GM23338 (cell line): ENCODE measurements around the gene PLOD2. TPM values are rescaled to one million over a fixed set of nuclear protein-coding genes. Genes with fewer than 3 reads are reported as not detected.

Experiments used
- ATAC-seq: fragments of 200-7000 bp; cut with Tn5 transposase; 3 replicates; pipeline ENCODE4 v1.9.1; 2020
- DNase-seq: peaks from one replicate; pipeline ENCODE4 v3.0.0-alpha.2; 2015; ENCODE audit warnings: low spot score
- H2AFZ ChIP-seq: fragments of 200-600 bp; sonication (generic); 2 replicates; pipeline ENCODE4 v1.8.0; 2016; ENCODE audit warnings: antibody characterized with exemption, mild to moderate bottlenecking, moderate library complexity
- H3F3A ChIP-seq: fragments of 200-600 bp; sonication (generic); replicated peaks from 2 replicates; pipeline ENCODE4 v1.8.0; 2017; ENCODE audit warnings: antibody characterized with exemption, mixed run types, low read depth
- H3K27ac ChIP-seq: fragments of 200-600 bp; sonication (generic); 2 replicates; pipeline ENCODE4 v1.6.1; 2016; ENCODE audit warnings: low read depth
- H3K27me3 ChIP-seq: fragments of 200-600 bp; sonication (generic); 2 replicates; pipeline ENCODE4 v1.8.0; 2016; ENCODE audit warnings: mild to moderate bottlenecking, mixed run types, moderate library complexity; ENCODE audit not compliant: insufficient read depth
- H3K36me3 ChIP-seq: fragments of 200-600 bp; sonication (generic); 2 replicates; pipeline ENCODE4 v1.8.0; 2016; ENCODE audit warnings: mild to moderate bottlenecking; ENCODE audit not compliant: insufficient read depth
- H3K4me1 ChIP-seq: fragments of 200-600 bp; sonication (generic); 2 replicates; pipeline ENCODE4 v1.8.0; 2016; ENCODE audit warnings: mild to moderate bottlenecking, moderate library complexity; ENCODE audit not compliant: insufficient read depth
- H3K4me2 ChIP-seq: fragments of 200-600 bp; sonication (generic); 2 replicates; pipeline ENCODE4 v1.7.1; 2017; ENCODE audit warnings: mixed run types
- H3K4me3 ChIP-seq: fragments of 200-600 bp; sonication (generic); 2 replicates; pipeline ENCODE4 v1.6.1; 2016; ENCODE audit warnings: mixed run types
- H3K79me2 ChIP-seq: fragments of 200-600 bp; sonication (generic); replicated peaks from 2 replicates; pipeline ENCODE4 v1.8.0; 2017; ENCODE audit warnings: mild to moderate bottlenecking; ENCODE audit not compliant: insufficient read depth
- H3K9me2 ChIP-seq: fragments of 200-600 bp; sonication (generic); 2 replicates; pipeline ENCODE4 v1.8.0; 2017; ENCODE audit not compliant: insufficient read depth
- H4K20me1 ChIP-seq: fragments of 200-600 bp; sonication (generic); replicated peaks from 2 replicates; pipeline ENCODE4 v1.8.0; 2017; ENCODE audit warnings: mild to moderate bottlenecking; ENCODE audit not compliant: insufficient read depth
- H3K27ac Mint-ChIP-seq: 2 replicates; pipeline ENCODE4 v1.8.0; 2020; ENCODE audit warnings: inconsistent platforms, mild to moderate bottlenecking, moderate library complexity, mixed read lengths
- H3K27me3 Mint-ChIP-seq: 3 replicates; pipeline ENCODE4 v1.8.0; 2022; ENCODE audit warnings: low read depth, mild to moderate bottlenecking, moderate library complexity, mixed read lengths, inconsistent platforms; ENCODE audit not compliant: insufficient read depth, poor library complexity
- H3K36me3 Mint-ChIP-seq: 3 replicates; pipeline ENCODE4 v1.8.0; 2021; ENCODE audit warnings: low read depth, mild to moderate bottlenecking, inconsistent platforms, moderate library complexity, mixed read lengths
- H3K4me1 Mint-ChIP-seq: 3 replicates; pipeline ENCODE4 v1.8.0; 2020; ENCODE audit warnings: mild to moderate bottlenecking, inconsistent platforms, mixed read lengths
- H3K4me3 Mint-ChIP-seq: 3 replicates; pipeline ENCODE4 v1.8.0; 2021; ENCODE audit warnings: moderate library complexity, mild to moderate bottlenecking, inconsistent platforms, mixed read lengths
- H3K9me3 Mint-ChIP-seq: 3 replicates; pipeline ENCODE4 v1.8.0; 2020; ENCODE audit warnings: moderate library complexity, mild to moderate bottlenecking, inconsistent platforms, mixed read lengths
- CREB1 ChIP-seq: fragments of 250-450 bp; sonication (Bioruptor Pico); IDR thresholded peaks from 2 replicates; pipeline ENCODE4 v1.5.0; 2020; ENCODE audit warnings: low read depth, mild to moderate bottlenecking, moderate library complexity
- CTCF ChIP-seq, 2 experiments: fragments of 200-600 bp in 1 of 2; sonication (generic) in 1 of 2; conservative IDR thresholded peaks; 2 replicates each; pipeline versions ENCODE4 v1.5.1 to v1.6.1; 2016 to 2017; ENCODE audit warnings: antibody characterized with exemption in 2 of 2, low read depth in 2 of 2, mild to moderate bottlenecking in 2 of 2, moderate library complexity in 1 of 2
- EZH2 ChIP-seq: fragments of 200-600 bp; sonication (generic); IDR thresholded peaks from one replicate; pipeline ENCODE4 v1.8.0; 2017; ENCODE audit warnings: antibody characterized with exemption, mild to moderate bottlenecking, low read depth; ENCODE audit not compliant: unreplicated experiment
- EZH2phosphoT487 ChIP-seq: fragments of 200-600 bp; sonication (generic); IDR thresholded peaks from one replicate; pipeline ENCODE4 v1.8.1; 2018; ENCODE audit warnings: antibody characterized with exemption; ENCODE audit not compliant: unreplicated experiment
- JUNB ChIP-seq: IDR thresholded peaks from one replicate; pipeline ENCODE4 v1.6.1; 2016; ENCODE audit warnings: antibody characterized with exemption; ENCODE audit not compliant: unreplicated experiment
- NANOG ChIP-seq: IDR thresholded peaks from 2 replicates; pipeline ENCODE4 v1.6.1; 2016; ENCODE audit warnings: antibody characterized with exemption, borderline replicate concordance
- POLR2AphosphoS5 ChIP-seq: IDR thresholded peaks from 2 replicates; pipeline ENCODE4 v1.6.1; 2016; ENCODE audit warnings: antibody characterized with exemption, low read depth
- REST ChIP-seq: IDR thresholded peaks from one replicate; pipeline ENCODE4 v1.6.1; 2018; ENCODE audit warnings: antibody characterized with exemption; ENCODE audit not compliant: unreplicated experiment
- STAT1 ChIP-seq: IDR thresholded peaks from one replicate; pipeline ENCODE4 v1.6.1; 2016; ENCODE audit warnings: antibody characterized with exemption; ENCODE audit not compliant: unreplicated experiment
- ZNF114 ChIP-seq: fragments of 250-450 bp; sonication (Bioruptor Pico); IDR thresholded peaks from 2 replicates; pipeline ENCODE4 v1.5.0; 2020; ENCODE audit warnings: mild to moderate bottlenecking, moderate library complexity
- ZNF331 ChIP-seq: fragments of 250-450 bp; sonication (Bioruptor Pico); IDR thresholded peaks from 2 replicates; pipeline ENCODE4 v1.5.0; 2020; ENCODE audit warnings: low read depth, mild to moderate bottlenecking, moderate library complexity
- polyA plus RNA-seq: library from polyadenylated mRNA; unstranded; fragments of >200 nt; fragmentation: Nextera tagmentation; extraction: Ambion mirVana; gene quantifications from 2 replicates; pipeline ENCODE4 v1.2.1, GENCODE V29; 2016
- total RNA-seq: library from RNA; depleted of rRNA; stranded (reverse); fragments of >200 nt; shearing (Covaris generic); gene quantifications from 2 replicates; pipeline ENCODE4 v1.2.3, GENCODE V29; 2014
- TF ChIP-seq, protein P1 (sequence below): fragments of 250-450 bp; sonication (Bioruptor Pico); IDR thresholded peaks from 2 replicates; pipeline ENCODE4 v1.5.0; 2020; ENCODE audit warnings: mild to moderate bottlenecking, moderate library complexity

Gene PLOD2
- total and polyA plus RNA-seq, 2 experiments from 2014 or later, result 26.7 to 30.5 TPM

GRCh38 chr3:146134348-146135117 is 26.5 kb downstream of the PLOD2 start (continued):
- TF ChIP-seq CTCF (conservative IDR thresholded peaks at IDR 0.05; ENCODE audit: low read depth in 2 of 2) (no peak), EZH2 (no peak), ZNF114 (CRISPR knock-in tag) (no peak)

DNA sequence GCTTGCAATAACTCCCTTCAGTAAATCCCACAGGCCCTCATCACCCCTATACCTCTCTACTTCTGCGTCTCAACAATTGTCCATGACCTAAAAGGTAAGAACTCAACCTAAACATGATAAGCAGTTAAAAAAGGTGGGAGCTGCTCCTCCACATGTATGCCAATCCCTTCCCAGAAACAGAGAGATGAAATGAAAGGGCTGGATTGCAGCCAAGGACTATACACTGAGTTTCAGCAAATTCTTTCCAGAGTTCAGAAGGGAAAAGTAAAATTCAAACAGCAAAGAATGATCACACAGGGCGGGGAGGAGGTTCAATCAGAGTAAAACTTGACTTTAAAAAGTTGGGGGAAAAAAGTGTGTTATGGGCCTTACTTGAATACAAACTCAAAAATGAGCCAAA is 27.5 kb downstream of the PLOD2 start:
- H3K36me3 Mint-ChIP-seq, result peaks cover 5% of the 10 kb centered on the region; the same call in 2 of the 3 replicates
- no peak overlapping the region for H3K4me3 Mint-ChIP-seq
- Histone ChIP-seq H3K36me3 (no peaks in the 10 kb centered on the region), H4K20me1 (no peaks in the 10 kb centered on the region), H3F3A (no peaks in the 10 kb centered on the region), H3K27me3 (no peaks in the 10 kb centered on the region), H3K4me2 (0 out of 2 replicates have a peak overlapping the region, but pooled peaks have one; percentile 17), H3K4me1 (peaks cover 22% of the 10 kb centered on the region), H3K27ac (0 out of 2 replicates have a peak overlapping the region, but pooled peaks have one; percentile 39), H3K79me2 (peaks cover 65% of the 10 kb centered on the region), H3K9me2 (no peaks in the 10 kb centered on the region), H3K4me3 (no peak overlapping the region), H2AFZ (no peak overlapping the region)
- peak overlapping the region; percentile 82 for H3K27ac Mint-ChIP-seq
- DNase-seq (no peak), ATAC-seq (no peak)
- H3K27me3 Mint-ChIP-seq, result no peaks in the 10 kb centered on the region
- no peaks in the 10 kb centered on the region; the same call in 2 of the 3 replicates for H3K9me3 Mint-ChIP-seq
- H3K4me1 Mint-ChIP-seq, result peaks cover 20% of the 10 kb centered on the region
- no peak for TF ChIP-seq STAT1
- no peak for TF ChIP-seq EZH2
- TF ChIP-seq NANOG, result no peak
- no peak for TF ChIP-seq EZH2phosphoT487
- no peak for TF ChIP-seq CREB1 (CRISPR knock-in tag)
- no peak for TF ChIP-seq ZNF331
- TF ChIP-seq ZNF114 (CRISPR knock-in tag), result no peak
- TF ChIP-seq REST, result no peak
- TF ChIP-seq, protein P1, sequence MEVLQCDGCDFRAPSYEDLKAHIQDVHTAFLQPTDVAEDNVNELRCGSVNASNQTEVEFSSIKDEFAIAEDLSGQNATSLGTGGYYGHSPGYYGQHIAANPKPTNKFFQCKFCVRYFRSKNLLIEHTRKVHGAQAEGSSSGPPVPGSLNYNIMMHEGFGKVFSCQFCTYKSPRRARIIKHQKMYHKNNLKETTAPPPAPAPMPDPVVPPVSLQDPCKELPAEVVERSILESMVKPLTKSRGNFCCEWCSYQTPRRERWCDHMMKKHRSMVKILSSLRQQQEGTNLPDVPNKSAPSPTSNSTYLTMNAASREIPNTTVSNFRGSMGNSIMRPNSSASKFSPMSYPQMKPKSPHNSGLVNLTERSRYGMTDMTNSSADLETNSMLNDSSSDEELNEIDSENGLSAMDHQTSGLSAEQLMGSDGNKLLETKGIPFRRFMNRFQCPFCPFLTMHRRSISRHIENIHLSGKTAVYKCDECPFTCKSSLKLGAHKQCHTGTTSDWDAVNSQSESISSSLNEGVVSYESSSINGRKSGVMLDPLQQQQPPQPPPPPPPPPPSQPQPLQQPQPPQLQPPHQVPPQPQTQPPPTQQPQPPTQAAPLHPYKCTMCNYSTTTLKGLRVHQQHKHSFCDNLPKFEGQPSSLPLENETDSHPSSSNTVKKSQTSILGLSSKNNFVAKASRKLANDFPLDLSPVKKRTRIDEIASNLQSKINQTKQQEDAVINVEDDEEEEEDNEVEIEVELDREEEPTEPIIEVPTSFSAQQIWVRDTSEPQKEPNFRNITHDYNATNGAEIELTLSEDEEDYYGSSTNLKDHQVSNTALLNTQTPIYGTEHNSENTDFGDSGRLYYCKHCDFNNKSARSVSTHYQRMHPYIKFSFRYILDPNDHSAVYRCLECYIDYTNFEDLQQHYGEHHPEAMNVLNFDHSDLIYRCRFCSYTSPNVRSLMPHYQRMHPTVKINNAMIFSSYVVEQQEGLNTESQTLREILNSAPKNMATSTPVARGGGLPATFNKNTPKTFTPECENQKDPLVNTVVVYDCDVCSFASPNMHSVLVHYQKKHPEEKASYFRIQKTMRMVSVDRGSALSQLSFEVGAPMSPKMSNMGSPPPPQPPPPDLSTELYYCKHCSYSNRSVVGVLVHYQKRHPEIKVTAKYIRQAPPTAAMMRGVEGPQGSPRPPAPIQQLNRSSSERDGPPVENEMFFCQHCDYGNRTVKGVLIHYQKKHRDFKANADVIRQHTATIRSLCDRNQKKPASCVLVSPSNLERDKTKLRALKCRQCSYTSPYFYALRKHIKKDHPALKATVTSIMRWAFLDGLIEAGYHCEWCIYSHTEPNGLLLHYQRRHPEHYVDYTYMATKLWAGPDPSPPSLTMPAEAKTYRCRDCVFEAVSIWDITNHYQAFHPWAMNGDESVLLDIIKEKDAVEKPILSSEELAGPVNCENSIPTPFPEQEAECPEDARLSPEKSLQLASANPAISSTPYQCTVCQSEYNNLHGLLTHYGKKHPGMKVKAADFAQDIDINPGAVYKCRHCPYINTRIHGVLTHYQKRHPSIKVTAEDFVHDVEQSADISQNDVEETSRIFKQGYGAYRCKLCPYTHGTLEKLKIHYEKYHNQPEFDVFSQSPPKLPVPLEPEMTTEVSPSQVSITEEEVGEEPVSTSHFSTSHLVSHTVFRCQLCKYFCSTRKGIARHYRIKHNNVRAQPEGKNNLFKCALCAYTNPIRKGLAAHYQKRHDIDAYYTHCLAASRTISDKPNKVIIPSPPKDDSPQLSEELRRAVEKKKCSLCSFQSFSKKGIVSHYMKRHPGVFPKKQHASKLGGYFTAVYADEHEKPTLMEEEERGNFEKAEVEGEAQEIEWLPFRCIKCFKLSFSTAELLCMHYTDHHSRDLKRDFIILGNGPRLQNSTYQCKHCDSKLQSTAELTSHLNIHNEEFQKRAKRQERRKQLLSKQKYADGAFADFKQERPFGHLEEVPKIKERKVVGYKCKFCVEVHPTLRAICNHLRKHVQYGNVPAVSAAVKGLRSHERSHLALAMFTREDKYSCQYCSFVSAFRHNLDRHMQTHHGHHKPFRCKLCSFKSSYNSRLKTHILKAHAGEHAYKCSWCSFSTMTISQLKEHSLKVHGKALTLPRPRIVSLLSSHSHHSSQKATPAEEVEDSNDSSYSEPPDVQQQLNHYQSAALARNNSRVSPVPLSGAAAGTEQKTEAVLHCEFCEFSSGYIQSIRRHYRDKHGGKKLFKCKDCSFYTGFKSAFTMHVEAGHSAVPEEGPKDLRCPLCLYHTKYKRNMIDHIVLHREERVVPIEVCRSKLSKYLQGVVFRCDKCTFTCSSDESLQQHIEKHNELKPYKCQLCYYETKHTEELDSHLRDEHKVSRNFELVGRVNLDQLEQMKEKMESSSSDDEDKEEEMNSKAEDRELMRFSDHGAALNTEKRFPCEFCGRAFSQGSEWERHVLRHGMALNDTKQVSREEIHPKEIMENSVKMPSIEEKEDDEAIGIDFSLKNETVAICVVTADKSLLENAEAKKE, result no peak
- TF ChIP-seq POLR2AphosphoS5, result no peak
- no peak for TF ChIP-seq JUNB
